GM12878 (cell line): ENCODE measurements around the gene GLRX2. TPM values are rescaled to one million over a fixed set of nuclear protein-coding genes. Genes with fewer than 3 reads are reported as not detected.

Source experiments
- ATAC-seq: fragments of 200-7000 bp; cut with Tn5 transposase; 3 replicates; pipeline ENCODE4 v1.9.1; 2020; ENCODE audit warnings: mild to moderate bottlenecking, moderate library complexity
- BruUV-seq: library from RNA; stranded (reverse); fragments of 400-500 nt; replicated peaks from 2 replicates; lab custom pipeline; 2021; lab: Mats Ljungman, UMichigan
- CTCF ChIA-PET: fragments of 300-600 bp; sonication (Branson Sonifier 250); formaldehyde crosslinking; extraction: SDS; loops from one replicate; lab custom pipeline; 2021; ENCODE audit warnings: inconsistent platforms; lab: Yijun Ruan, JAX
- POLR2A ChIA-PET: fragments of 350-600 bp; formaldehyde crosslinking; extraction: SDS; loops from one replicate; lab custom pipeline; 2021; ENCODE audit warnings: inconsistent platforms; lab: Charles Lee
- RAD21 ChIA-PET: fragments of 300-600 bp; sonication (Branson Sonifier 250); formaldehyde crosslinking; loops from one replicate; lab custom pipeline; 2023; ENCODE audit warnings: antibody characterized with exemption; ENCODE audit not compliant: unreplicated experiment; lab: Charles Lee
- SMC1A ChIA-PET: fragments of 300-600 bp; sonication (Branson Sonifier 250); formaldehyde crosslinking; loops from one replicate; lab custom pipeline; 2023; ENCODE audit not compliant: unreplicated experiment, uncharacterized antibody; lab: Charles Lee
- DNase-seq: peaks from one replicate; pipeline ENCODE4 v3.0.0-alpha.2; 2011; ENCODE audit warnings: low read depth, low spot score
- FAIRE-seq: peaks from 3 replicates; lab custom pipeline; 2011; peaks lifted over from hg19 to GRCh38; lab: Jason Lieb, UNC
- H2AFZ ChIP-seq: 2 replicates; pipeline ENCODE4 v1.6.0; 2011; ENCODE audit warnings: low read depth, low read length, control low read depth; ENCODE audit not compliant: control insufficient read depth
- H3K27ac ChIP-seq: 2 replicates; pipeline ENCODE4 v1.5.1; 2011; ENCODE audit warnings: control low read depth; ENCODE audit not compliant: control insufficient read depth, insufficient read depth
- H3K27me3 ChIP-seq, 2 experiments: replicated peaks in 1 of 2; 2 replicates each; pipeline versions ENCODE4 v1.6.0 to v1.6.1; 2011; ENCODE audit warnings: low read length in 1 of 2; ENCODE audit not compliant: control insufficient read depth in 2 of 2, insufficient read depth in 2 of 2
- H3K36me3 ChIP-seq, 2 experiments: 2 replicates each; pipeline ENCODE4 v1.5.1; 2011; ENCODE audit warnings: low read length in 1 of 2; ENCODE audit not compliant: control insufficient read depth in 2 of 2, insufficient read depth in 2 of 2
- H3K4me1 ChIP-seq: 2 replicates; pipeline ENCODE4 v1.6.1; 2011; ENCODE audit warnings: mild to moderate bottlenecking, low read length, moderate library complexity, mixed read lengths; ENCODE audit not compliant: control insufficient read depth, insufficient read depth
- H3K4me2 ChIP-seq: 2 replicates; pipeline ENCODE4 v1.6.0; 2011; ENCODE audit warnings: control low read depth; ENCODE audit not compliant: control insufficient read depth, insufficient read depth
- H3K4me3 ChIP-seq: fragments of 200-600 bp; sonication (generic); 2 replicates; pipeline ENCODE4 v1.5.1; 2016
- H3K79me2 ChIP-seq: 2 replicates; pipeline ENCODE4 v1.6.0; 2011; ENCODE audit warnings: low read length; ENCODE audit not compliant: control insufficient read depth, insufficient read depth
- H3K9ac ChIP-seq: 2 replicates; pipeline ENCODE4 v1.8.0; 2011; ENCODE audit warnings: low read length, control low read depth, mixed read lengths; ENCODE audit not compliant: control insufficient read depth, insufficient read depth
- H3K9me3 ChIP-seq: replicated peaks from 3 replicates; pipeline ENCODE4 v1.5.1; 2011; ENCODE audit warnings: mild to moderate bottlenecking, low read length; ENCODE audit not compliant: control insufficient read depth, insufficient read depth
- H4K20me1 ChIP-seq: 2 replicates; pipeline ENCODE4 v1.6.0; 2011; ENCODE audit not compliant: control insufficient read depth, insufficient read depth
- CBX3 ChIP-seq: fragments of 200-600 bp; sonication (generic); IDR thresholded peaks from 2 replicates; pipeline ENCODE4 v1.6.1; 2016; ENCODE audit warnings: low read depth, borderline replicate concordance
- CREM ChIP-seq: IDR thresholded peaks from 2 replicates; pipeline ENCODE4 v1.6.1; 2014; ENCODE audit warnings: antibody characterized with exemption, low read depth
- IKZF2 ChIP-seq, 2 experiments: fragments of 450-650 bp; IDR thresholded peaks; 2 replicates each; pipeline ENCODE4 v1.6.1; 2017; ENCODE audit warnings: mild to moderate bottlenecking in 2 of 2, moderate library complexity in 2 of 2
- NFYA ChIP-seq: IDR thresholded peaks from 2 replicates; pipeline ENCODE4 v1.6.1; 2011; ENCODE audit warnings: low read depth, mild to moderate bottlenecking, low read length, improper control_type of control experiment, borderline replicate concordance
- RBBP5 ChIP-seq: fragments of 200-600 bp; sonication (generic); conservative IDR thresholded peaks from 2 replicates; pipeline ENCODE4 v1.6.1; 2016
- SRF ChIP-seq, 2 experiments: IDR thresholded peaks; 2 replicates each; pipeline ENCODE4 v1.6.1; 2011; ENCODE audit warnings: low read depth in 2 of 2, low read length in 2 of 2, mild to moderate bottlenecking in 1 of 2, moderate library complexity in 1 of 2
- WRNIP1 ChIP-seq: IDR thresholded peaks from 2 replicates; pipeline ENCODE4 v1.6.1; 2011; ENCODE audit warnings: low read depth, low read length, improper control_type of control experiment, borderline replicate concordance
- ZNF274 ChIP-seq: IDR thresholded peaks from one replicate; pipeline ENCODE4 v1.8.0; 2011; ENCODE audit not compliant: insufficient read length, insufficient read depth
- ZNF384 ChIP-seq: IDR thresholded peaks from 2 replicates; pipeline ENCODE4 v1.6.1; 2012; ENCODE audit warnings: low read depth, mild to moderate bottlenecking, low read length, improper control_type of control experiment, borderline replicate concordance
- WGBS: methylation state at CpG from one replicate; pipeline ENCODE4 v1.1.6; 2016; ENCODE audit warnings: low lambda C conversion rate; ENCODE audit not compliant: insufficient replicate concordance, insufficient coverage; ENCODE audit errors: missing lambda C conversion rate; 5-methylcytosine and 5-hydroxymethylcytosine counted together
- in situ Hi-C: fragments of 300-500 bp; cut with MboI; formaldehyde crosslinking; loops from 9 replicates; pipeline ENCODE4 v1.14.3; 2018; ENCODE audit warnings: mixed read lengths
- intact Hi-C: fragments of 100-400 bp; cut with micrococcal nuclease; formaldehyde crosslinking; loops from one replicate; pipeline ENCODE4 v1.14.2; 2022; ENCODE audit not compliant: unreplicated experiment
- polyA plus RNA-seq, 11 experiments: library from polyadenylated mRNA; depleted of rRNA in 4 of 11; unstranded in 6 of 11; stranded (reverse) in 5 of 11; fragments of >200 nt; fragmentation: Nextera tagmentation in 4 of 11; fragmentation: Illumina TruSeq in 1 of 11; extraction: Ambion mirVana in 4 of 11; extraction: Trizol in 1 of 11; gene quantifications; 1 replicate in 1 of 11; 2 replicates in 10 of 11; pipeline versions ENCODE4 v1.2.1 to v1.2.3, GENCODE V29; 2011 to 2016; ENCODE audit warnings: inconsistent platforms in 2 of 11, missing spikeins in 2 of 11, low read depth in 1 of 11
- total RNA-seq, 4 experiments: library from RNA; depleted of rRNA in 3 of 4; stranded (reverse); fragments of >200 nt in 3 of 4; fragmentation: Illumina TruSeq in 1 of 4; extraction: Trizol in 1 of 4; gene quantifications; 2 replicates each; pipeline versions ENCODE4 v1.2.1 to v1.2.3, GENCODE V29; 2013 to 2021
- TF ChIP-seq, protein P1 (sequence below): IDR thresholded peaks from 2 replicates; pipeline ENCODE4 v1.6.1; 2012; ENCODE audit warnings: improper control_type of control experiment, low read depth, low read length; ENCODE audit not compliant: insufficient replicate concordance
- TF ChIP-seq, protein P2 (sequence below): fragments of 450-650 bp; IDR thresholded peaks from 2 replicates; pipeline ENCODE4 v1.6.1; 2018; ENCODE audit warnings: mild to moderate bottlenecking, low read depth, moderate library complexity; ENCODE audit not compliant: partially characterized antibody
- TF ChIP-seq, protein P3 (sequence below): fragments of 450-650 bp; IDR thresholded peaks from 2 replicates; pipeline ENCODE4 v1.6.1; 2016; ENCODE audit warnings: mild to moderate bottlenecking
- TF ChIP-seq, protein P4 (sequence below): IDR thresholded peaks from 2 replicates; pipeline ENCODE4 v1.6.1; 2012; ENCODE audit warnings: low read length, inconsistent platforms

The GLRX2 gene
- total and polyA plus RNA-seq, 10 of the 15 experiments (the other 5 are each of a cell fraction or from before 2014, with no cell fraction given): 5.5 to 67.6 (median 16.6) TPM

DNA sequence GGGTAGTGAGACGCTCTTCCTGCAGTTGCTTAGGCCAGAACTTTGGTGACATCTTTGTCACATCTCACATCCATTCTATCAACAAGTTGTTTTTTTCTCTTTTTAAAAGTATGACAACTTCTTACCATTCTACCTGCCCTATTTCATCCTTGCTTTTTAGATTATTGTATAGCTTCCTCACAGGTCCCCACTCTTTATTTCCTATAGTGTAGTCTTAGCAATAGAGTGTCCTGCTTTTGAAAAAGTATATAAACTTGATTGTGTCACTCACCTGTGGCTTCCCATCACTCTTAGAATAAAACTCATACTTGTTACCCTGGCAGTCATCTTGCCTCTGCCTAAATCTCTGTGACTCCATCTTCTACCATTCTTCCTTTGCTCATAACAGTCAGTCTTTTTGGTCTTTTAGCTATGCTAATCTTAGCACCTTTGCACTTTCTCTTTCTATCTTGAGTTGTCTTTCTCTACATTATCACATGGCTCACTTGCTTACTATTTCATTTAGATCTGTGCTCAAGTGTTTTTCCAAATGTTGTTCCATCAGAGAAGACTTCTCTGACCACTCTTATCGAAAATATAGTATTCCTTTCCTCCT is 26.1 kb upstream of the GLRX2 start:
- Histone ChIP-seq H3K27ac (no peak overlapping the region), H4K20me1 (no peaks in the 10 kb centered on the region), H3K36me3 (peaks cover 3 to 19% of the 10 kb centered on the region in 2 experiments), H3K4me3 (no peak overlapping the region), H3K9me3 (no peaks in the 10 kb centered on the region), H3K9ac (no peak overlapping the region), H3K27me3 (no peaks in the 10 kb centered on the region), H3K4me2 (no peak overlapping the region), H3K79me2 (peaks cover 27% of the 10 kb centered on the region), H2AFZ (no peak overlapping the region), H3K4me1 (no peaks in the 10 kb centered on the region; the same call in 1 of the 2 replicates)
- no peak for DNase-seq
- no peak for FAIRE-seq
- intact Hi-C loops: no loop called here
- 98% methylated on average over 2 of the region's 2 CpGs for whole genome bisulfite sequencing
- RAD21 ChIA-PET: no interaction called here
- POLR2A ChIA-PET: interaction anchor here (1.0 kb wide), 1 partner anchor 11 kb away, joined by 3 read pairs; no protein-coding TSS in a partner anchor
- CTCF ChIA-PET: no interaction called here
- BruUV-seq: no TSS peak
- in situ Hi-C loops: no loop called here
- SMC1A ChIA-PET: no interaction called here
- ATAC-seq: peak; percentile 54
- no peak for TF ChIP-seq CBX3
- TF ChIP-seq, protein P1, sequence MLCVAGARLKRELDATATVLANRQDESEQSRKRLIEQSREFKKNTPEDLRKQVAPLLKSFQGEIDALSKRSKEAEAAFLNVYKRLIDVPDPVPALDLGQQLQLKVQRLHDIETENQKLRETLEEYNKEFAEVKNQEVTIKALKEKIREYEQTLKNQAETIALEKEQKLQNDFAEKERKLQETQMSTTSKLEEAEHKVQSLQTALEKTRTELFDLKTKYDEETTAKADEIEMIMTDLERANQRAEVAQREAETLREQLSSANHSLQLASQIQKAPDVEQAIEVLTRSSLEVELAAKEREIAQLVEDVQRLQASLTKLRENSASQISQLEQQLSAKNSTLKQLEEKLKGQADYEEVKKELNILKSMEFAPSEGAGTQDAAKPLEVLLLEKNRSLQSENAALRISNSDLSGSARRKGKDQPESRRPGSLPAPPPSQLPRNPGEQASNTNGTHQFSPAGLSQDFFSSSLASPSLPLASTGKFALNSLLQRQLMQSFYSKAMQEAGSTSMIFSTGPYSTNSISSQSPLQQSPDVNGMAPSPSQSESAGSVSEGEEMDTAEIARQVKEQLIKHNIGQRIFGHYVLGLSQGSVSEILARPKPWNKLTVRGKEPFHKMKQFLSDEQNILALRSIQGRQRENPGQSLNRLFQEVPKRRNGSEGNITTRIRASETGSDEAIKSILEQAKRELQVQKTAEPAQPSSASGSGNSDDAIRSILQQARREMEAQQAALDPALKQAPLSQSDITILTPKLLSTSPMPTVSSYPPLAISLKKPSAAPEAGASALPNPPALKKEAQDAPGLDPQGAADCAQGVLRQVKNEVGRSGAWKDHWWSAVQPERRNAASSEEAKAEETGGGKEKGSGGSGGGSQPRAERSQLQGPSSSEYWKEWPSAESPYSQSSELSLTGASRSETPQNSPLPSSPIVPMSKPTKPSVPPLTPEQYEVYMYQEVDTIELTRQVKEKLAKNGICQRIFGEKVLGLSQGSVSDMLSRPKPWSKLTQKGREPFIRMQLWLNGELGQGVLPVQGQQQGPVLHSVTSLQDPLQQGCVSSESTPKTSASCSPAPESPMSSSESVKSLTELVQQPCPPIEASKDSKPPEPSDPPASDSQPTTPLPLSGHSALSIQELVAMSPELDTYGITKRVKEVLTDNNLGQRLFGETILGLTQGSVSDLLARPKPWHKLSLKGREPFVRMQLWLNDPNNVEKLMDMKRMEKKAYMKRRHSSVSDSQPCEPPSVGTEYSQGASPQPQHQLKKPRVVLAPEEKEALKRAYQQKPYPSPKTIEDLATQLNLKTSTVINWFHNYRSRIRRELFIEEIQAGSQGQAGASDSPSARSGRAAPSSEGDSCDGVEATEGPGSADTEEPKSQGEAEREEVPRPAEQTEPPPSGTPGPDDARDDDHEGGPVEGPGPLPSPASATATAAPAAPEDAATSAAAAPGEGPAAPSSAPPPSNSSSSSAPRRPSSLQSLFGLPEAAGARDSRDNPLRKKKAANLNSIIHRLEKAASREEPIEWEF: no peak
- TF ChIP-seq ZNF384: no peak
- no peak for TF ChIP-seq CREM
- no peak for TF ChIP-seq SRF (IDR thresholded peaks at IDR 0.05; ENCODE audit: low read depth in 2 of 2, low read length in 2 of 2)
- TF ChIP-seq, protein P2, sequence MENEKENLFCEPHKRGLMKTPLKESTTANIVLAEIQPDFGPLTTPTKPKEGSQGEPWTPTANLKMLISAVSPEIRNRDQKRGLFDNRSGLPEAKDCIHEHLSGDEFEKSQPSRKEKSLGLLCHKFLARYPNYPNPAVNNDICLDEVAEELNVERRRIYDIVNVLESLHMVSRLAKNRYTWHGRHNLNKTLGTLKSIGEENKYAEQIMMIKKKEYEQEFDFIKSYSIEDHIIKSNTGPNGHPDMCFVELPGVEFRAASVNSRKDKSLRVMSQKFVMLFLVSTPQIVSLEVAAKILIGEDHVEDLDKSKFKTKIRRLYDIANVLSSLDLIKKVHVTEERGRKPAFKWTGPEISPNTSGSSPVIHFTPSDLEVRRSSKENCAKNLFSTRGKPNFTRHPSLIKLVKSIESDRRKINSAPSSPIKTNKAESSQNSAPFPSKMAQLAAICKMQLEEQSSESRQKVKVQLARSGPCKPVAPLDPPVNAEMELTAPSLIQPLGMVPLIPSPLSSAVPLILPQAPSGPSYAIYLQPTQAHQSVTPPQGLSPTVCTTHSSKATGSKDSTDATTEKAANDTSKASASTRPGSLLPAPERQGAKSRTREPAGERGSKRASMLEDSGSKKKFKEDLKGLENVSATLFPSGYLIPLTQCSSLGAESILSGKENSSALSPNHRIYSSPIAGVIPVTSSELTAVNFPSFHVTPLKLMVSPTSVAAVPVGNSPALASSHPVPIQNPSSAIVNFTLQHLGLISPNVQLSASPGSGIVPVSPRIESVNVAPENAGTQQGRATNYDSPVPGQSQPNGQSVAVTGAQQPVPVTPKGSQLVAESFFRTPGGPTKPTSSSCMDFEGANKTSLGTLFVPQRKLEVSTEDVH: no peak
- TF ChIP-seq, protein P3, sequence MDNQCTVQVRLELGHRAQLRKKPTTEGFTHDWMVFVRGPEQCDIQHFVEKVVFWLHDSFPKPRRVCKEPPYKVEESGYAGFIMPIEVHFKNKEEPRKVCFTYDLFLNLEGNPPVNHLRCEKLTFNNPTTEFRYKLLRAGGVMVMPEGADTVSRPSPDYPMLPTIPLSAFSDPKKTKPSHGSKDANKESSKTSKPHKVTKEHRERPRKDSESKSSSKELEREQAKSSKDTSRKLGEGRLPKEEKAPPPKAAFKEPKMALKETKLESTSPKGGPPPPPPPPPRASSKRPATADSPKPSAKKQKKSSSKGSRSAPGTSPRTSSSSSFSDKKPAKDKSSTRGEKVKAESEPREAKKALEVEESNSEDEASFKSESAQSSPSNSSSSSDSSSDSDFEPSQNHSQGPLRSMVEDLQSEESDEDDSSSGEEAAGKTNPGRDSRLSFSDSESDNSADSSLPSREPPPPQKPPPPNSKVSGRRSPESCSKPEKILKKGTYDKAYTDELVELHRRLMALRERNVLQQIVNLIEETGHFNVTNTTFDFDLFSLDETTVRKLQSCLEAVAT: no peak
- no peak for TF ChIP-seq WRNIP1
- TF ChIP-seq RBBP5: no peak
- TF ChIP-seq ZNF274: no peak
- TF ChIP-seq IKZF2 (IDR thresholded peaks at IDR 0.05): no peak
- TF ChIP-seq, protein P4, sequence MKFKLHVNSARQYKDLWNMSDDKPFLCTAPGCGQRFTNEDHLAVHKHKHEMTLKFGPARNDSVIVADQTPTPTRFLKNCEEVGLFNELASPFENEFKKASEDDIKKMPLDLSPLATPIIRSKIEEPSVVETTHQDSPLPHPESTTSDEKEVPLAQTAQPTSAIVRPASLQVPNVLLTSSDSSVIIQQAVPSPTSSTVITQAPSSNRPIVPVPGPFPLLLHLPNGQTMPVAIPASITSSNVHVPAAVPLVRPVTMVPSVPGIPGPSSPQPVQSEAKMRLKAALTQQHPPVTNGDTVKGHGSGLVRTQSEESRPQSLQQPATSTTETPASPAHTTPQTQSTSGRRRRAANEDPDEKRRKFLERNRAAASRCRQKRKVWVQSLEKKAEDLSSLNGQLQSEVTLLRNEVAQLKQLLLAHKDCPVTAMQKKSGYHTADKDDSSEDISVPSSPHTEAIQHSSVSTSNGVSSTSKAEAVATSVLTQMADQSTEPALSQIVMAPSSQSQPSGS: no peak
- TF ChIP-seq NFYA: no peak
